ENCODE measurements around the gene CTCFL.

Gene CTCFL

DNA sequence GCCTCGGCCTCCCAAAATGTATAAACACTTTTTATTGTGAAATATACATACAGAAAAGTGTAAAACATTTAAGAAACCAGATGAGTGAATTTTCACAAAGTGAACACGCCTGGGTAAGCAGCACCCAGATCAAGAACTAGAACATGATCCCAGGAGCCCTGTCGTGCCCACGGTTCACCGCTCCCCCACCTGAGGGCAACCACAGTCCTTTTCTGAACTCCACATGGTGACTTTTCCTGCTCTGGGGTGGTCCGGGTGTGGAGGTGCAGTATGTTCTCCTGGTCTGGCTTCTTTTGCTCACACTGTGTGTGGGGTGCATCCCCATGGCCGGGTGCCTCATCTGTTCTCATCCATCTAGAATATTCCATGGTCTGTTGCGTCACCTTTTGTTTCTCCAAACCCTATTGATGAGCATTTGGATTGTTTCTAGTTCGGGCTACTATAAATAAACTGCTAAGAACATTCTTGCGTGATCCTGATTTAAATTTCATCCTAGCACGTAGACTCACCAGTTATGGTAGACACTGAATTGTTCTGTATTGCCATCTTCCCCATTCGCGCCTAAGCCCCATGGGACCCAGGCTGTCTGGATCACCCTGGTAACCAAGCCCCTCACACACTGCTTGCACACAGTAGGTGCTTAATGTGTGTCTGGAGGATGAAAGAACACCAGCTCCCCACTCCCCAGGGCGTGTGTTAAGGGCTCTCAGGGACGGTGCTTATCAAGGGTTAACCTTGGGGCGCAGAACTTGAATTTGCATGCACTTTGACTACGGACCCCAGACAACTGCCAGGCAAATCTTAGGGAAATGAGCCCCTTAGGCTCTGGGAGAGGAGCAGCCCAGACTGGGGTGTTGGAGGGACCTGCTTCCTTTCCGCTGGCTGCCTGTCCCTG is 56.2 kb downstream of the CTCFL start:
- no peak for DNase-seq (ENCODE audit: low read depth in 1 of 2, low spot score in 1 of 2)

DNA sequence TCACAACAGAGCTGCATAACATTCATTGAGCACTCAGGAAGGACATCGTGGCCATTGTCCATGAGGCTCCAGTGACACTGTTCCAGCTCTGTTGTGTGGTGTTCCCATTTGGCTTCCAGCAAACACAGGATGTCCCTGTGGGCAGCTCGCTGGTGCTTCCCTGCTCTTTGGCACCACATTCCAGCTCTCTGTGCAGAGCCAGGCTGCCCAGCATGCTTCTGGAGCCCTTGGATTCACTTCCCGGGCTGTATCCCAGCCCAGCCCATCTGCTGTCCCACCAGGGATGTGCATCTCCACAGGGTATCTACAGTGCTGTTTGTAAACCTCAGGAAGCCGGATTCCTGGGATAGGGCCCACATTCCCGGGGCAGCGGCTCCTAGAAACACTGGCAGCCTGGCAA is 57.2 kb downstream of the CTCFL start:
- DNase-seq (ENCODE audit: low read depth in 1 of 2, low spot score in 1 of 2), result no peak

DNA sequence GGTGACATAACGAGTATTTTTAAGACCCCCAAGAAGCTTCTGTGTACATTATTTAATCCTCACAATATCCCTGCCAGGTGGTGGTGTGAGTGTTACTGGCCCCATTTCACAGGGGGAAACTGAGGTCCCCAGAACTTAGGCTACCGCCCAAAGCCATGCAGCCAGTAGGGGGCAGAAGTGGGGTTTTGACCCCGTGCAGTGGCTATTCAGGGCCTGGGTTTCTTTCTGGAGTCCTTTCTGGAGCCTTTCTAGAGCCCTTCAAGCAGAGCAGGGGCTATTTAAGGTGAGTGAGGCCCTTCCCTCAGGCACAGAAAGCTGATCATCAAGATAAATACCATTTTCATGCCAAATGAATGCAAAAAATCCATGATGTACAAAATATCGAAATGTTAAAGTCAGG is 59.0 kb downstream of the CTCFL start:
- DNase-seq (ENCODE audit: low read depth in 1 of 2, low spot score in 1 of 2), result no peak

DNA sequence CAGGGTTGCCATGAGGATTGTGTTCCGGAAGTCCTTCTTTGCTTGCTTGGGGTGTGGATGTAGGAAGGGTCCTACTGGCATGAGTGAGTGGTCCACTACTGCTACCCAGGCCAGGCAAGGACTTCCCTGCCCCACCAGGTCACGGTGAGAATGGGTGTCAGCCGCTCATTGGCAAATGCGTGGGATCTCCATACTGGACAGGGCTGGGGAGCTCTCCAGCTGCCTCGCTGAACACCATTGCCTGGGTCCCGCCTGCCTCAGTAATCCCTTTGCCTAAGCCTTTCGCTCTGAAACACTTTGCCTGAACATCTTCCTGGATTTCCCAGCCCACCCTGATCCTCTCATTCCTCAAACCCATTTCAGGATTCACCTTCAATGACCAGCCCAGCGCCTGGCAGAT is 59.5 kb downstream of the CTCFL start:
- DNase-seq (ENCODE audit: low read depth in 1 of 2, low spot score in 1 of 2), result no peak

DNA sequence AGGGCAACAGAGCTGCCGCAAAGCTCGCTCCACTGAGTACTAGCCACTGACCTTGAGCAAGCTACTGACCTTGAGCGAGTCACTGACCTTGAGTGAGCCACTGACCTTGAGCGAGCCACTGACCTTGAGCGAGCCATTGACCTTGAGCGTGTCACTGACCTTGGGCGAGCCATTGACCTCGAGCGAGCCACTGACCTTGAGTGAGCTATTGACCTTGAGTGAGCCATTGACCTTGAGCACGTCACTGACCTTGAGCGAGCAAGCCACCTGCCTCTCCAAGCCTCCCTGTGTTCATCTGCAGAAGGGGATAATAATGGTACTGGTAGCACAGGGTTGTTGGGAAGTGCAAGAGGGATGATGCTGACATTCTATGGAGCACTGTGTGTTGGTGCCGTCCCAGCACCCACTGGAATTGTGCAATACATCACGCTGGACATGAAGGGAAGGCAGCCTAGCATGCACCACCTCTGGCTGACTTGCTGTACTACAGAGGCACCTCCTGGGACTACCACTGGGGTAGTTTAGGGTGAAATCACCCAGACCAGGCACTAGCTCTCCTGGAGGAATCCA is 60.2 kb downstream of the CTCFL start:
- no peak for DNase-seq (ENCODE audit: low read depth in 1 of 2, low spot score in 1 of 2)

DNA sequence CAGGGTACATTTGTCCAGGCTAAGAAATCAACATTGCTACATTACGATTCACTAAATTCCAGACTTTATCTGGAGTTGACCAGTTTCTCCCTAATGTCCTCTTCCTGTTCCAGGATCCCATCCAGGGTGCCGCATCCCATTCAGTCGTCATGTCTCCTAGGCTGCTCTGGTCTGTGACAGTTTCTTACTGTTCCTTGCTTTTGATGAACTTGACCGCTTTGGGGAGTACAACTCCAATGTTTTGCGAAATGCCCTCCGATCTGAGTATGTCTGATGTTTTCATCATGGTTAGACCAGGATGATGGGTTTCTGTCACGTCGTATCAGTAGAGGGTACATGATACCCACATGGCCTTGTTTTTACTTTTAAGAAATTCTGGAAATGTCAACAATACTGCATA is 62.2 kb downstream of the CTCFL start:
- DNase-seq (ENCODE audit: low read depth in 1 of 2, low spot score in 1 of 2), result no peak

DNA sequence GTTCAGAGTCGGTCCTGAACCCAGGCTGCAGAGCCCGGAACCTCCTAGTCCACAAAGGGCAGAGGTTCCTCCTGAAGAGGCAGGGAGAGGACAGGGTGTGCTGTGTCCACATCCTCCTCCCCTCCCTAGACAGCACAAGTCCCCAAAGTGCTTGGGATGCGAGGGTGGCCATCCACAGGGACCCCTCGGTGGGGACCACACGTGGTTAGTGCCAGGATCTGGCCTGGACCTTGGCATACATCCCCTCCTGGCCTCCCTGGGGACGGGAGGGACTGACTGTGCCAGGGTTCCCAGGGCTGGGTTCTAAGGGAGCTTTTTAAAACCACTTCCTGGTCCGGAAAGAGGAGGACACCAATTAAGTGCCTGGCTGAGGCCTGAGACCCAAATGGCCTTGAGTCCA is 63.2 kb downstream of the CTCFL start:
- DNase-seq (ENCODE audit: low read depth in 1 of 2, low spot score in 1 of 2), result no peak

DNA sequence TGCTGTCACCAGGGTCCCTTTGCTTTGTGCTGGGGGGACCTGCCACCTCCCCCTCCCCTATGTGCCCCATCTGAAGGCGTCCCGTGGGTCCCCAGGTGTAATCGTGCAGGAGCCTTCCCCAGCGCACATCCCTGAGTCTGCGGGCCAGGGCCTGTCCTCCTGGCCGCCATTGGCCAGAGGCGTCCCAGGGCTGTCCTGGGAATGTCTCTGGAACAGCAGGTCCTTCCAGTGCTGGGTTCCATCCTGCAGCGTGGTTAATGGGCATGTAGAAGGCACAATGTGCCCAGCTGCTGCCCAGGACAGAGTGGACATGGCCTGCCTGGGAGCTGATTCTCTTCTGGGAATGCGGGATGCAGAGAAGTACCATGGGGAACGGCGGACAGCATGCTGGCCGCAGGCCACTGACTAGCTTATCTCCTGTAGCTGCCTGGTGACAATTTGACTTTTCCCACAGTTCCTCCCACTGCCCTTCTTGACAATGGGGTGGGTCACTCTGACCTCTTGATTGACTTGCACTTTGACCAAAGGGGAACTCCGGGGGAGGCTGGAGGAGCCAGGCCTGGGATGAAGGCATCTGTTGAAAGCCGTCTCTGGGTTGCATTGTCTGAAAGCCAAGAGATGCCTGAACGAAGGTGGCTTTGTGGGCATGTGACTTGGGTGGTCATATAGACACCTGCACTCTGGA is 64.0 kb downstream of the CTCFL start:
- no peak for DNase-seq (ENCODE audit: low read depth in 1 of 2, low spot score in 1 of 2)

DNA sequence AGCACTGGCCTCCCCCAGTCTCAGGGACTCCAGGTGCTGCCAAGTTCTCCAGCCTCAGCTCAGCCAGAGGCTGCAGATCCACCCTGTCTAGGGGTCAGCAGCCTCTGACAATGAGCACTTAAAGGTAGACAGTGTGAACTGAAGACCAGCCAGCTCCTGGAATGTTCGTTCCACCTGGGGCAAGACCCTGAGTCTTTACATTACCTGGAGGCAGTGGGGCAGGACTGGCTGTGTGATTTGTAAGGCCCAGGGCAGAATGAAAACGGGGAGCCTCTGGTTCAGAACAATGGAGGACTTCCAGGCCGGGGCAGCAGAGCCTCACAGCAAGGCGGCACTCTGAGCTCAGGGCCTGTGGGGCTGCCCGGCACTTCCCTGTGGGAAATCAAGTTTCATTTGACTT is 65.0 kb downstream of the CTCFL start:
- no peak for DNase-seq (ENCODE audit: low read depth in 1 of 2, low spot score in 1 of 2)

DNA sequence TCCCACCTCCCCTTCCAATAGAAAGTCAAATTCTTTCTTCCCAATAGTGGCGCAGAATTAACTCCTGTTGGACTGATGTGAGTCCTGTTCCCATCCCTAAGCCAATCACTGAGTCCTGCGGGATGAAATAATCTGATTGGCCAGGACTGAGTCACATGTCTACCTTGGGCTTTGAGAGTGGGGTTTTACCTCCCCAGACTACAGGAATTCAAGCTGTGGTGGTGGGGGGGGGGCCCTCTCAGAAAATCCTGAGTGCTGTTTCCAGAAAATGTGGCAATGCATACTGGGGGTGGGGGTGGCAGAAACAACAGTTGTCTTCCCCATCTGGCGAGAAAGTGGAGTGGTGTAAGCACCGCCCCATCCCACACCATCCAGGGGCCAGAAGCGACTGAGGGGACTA is 65.7 kb downstream of the CTCFL start:
- DNase-seq (ENCODE audit: low read depth in 1 of 2, low spot score in 1 of 2), result no peak

DNA sequence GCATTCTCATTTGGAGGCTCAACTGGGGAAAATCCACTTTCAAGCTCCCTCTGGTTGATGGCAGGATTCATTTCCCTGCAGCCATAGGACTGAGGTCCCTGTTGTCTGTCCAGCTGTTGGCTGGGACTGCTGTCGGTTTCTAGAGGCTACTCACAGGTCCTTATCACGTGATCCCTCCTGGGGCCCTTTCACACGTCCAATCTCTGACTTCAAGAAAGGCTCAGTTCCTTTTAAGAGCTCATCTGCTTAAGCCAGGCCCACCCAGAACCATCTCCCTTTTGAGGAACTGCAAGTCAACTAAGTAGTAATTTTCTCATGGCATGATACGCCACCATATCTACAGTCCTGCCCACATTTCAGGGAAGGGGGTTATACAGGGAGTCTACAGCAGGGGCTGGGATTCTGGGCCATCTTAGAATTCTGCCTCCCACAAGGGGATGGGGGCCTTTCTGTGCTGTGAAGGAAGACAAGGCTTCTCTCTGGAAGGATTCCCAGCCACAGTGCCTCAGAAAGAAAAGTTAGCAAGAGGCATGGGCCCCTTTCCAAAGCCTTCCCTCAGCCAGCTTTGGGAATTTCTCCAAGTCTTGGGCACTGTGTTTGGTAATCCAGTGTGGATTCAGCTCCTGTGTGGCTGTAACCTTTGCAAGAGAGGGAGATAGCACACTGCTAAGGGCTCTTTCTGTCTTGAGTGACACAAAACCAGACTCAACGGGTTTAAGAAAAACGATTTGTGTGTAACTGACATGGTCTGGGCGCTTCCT is 66.4 kb downstream of the CTCFL start:
- no peak for DNase-seq (ENCODE audit: low read depth in 1 of 2, low spot score in 1 of 2)

DNA sequence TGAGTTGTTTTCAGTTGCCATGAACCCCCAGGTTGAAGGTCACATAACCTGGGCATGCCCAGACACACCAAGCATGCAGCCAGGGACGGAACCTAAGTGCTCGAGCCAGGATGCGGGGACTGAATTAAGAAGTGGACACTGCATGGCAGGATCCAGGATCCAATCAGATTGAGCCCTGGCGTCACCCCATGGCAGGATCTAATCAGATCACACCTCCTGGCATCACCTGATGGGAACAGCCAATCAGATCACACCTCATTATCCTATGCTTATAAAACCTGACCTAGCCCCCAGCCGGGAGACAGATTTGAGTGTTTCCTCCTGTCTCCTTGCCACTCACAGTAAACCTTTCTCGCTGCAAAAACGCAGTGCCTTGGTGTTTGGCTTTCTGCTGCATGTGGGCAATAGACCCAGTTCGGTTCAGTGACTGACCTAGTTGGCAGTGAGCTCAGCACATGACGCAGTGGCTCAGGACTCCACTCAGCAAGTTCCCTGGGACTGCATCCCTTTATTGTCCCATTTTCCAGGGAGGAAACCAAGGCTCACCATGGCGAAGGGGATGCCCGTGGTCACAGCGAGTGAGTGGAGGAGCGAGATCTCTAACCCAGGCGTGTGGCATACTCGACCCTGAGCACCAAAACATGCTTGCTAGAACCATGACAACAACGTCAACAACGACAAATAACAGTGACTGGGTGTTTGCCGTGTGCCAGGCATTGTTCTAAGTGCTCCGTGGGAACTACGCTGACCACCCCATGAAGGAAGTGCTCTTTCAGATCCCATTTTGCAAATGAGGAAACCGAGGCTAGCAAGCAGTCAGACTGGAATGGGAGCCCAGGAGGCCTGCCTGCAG is 67.5 kb downstream of the CTCFL start:
- DNase-seq (ENCODE audit: low read depth in 1 of 2, low spot score in 1 of 2), result no peak

DNA sequence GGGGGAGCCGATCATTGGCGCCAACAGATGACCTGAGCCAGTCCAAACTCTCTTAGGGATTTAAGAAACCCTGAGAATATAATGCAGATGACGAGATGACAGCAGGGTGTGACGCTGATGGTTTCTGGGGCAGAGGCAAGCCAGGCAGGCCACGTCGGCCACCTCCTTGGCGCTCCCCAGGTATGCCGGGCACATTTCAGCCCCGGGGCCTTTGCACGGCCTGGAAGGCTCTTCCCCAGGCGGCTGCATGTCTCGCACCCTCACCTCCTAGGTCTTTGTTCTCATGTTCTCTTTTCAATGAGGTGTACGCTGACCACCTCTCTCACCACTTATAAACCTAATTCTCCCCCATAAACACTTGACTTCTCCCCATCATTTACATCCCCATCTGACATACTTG is 68.8 kb downstream of the CTCFL start:
- DNase-seq (ENCODE audit: low read depth in 1 of 2, low spot score in 1 of 2), result no peak

DNA sequence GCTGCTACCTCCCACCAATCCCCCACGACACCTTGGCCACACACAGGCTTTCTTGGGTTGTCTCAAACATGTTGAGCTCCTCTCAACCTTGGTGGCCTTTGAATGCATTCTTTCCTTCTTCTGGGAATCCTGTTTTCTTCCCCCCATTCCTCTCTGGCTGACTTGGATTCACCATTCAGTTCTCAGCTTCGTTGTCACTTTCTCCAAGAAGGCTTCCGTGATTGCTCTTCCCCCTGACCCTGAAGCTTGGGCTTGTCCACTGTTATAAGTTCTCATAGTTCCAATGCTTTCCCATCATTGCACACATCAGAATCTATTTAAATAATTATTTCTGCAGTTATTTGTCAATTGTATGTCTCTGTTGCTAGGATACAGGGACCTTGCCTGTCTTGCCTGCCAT is 69.6 kb downstream of the CTCFL start:
- no peak for DNase-seq (ENCODE audit: low read depth in 1 of 2, low spot score in 1 of 2)

DNA sequence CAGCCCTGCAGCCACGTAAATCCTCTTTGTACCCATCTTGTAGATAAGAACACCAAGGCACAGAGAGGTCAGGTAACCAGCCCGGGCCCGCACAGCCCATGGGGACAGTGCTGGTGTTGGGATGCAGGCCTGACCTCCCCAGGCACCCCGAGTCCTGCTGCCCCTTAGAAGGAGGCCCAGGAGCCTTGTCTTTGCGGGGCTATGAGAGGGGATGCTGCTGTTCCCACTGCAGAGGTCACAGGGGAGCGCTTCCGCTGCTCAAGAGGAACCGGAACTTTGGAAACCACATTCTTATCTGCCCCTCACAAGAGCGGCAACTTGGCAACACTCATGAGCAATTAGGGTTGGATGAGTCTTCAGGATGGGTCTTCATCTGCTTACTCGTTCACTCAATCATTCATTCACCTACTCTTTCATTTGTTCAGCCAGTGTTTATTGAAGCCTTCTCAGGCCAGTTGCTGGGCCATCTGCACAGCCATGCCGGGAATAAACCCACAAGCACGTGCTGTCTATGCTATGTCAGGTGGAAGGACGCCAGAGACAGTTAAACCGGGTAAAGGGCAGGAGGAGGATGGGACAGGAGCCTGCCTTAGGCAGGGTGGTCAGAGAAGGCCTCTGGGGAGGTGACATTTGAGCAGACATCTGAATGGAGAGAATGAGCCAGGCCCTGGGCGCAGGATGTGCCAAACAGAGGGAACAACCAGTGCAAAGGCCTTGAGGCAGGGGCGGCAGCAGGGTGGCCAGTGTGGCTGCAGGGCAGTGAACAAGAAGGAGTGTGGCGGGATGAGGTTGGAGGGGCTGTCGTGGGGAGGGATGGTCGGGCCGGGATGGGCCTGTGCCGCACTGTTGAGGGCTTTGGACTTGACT is 72.9 kb downstream of the CTCFL start:
- no peak for DNase-seq (ENCODE audit: low read depth in 1 of 2, low spot score in 1 of 2)

DNA sequence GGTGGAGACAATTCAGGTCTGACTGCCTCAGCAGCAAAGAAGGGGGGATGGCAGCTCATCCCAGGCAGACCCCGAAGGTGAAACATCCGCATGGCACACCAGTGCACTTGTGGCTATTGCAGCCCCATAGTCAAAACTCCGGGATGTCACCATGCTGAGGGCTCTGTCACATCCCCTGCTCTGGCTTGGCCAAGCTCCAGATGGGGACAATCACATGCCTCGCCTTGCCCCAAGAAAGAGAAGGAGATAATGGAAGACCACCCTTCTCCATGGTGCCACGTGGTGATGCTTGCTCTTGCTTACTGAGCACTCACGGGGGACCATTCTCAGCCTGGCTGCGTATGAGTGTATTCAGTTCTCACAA is 73.5 kb downstream of the CTCFL start:
- no peak for DNase-seq (ENCODE audit: low read depth in 1 of 2, low spot score in 1 of 2)

DNA sequence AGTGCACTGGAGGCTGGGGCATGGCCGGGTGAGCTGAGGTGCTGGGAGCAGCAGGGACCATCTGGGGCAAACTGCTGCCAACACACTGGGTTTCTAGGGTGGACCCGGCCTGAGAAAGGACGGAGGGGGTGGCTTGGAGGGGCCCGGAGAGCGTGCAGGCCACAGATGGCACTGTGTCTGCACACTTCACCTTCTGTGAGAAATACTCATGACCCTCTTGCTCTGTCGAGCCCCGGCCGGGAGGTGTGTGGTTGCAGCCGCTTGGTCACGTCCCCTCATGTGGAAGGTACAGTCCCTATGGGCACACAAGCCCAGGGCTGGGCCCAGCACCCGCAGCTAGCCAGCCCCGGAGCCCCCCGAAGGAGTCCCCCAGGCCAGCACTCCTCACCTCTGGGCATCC is 74.0 kb downstream of the CTCFL start:
- no peak for DNase-seq (ENCODE audit: low read depth in 1 of 2, low spot score in 1 of 2)

DNA sequence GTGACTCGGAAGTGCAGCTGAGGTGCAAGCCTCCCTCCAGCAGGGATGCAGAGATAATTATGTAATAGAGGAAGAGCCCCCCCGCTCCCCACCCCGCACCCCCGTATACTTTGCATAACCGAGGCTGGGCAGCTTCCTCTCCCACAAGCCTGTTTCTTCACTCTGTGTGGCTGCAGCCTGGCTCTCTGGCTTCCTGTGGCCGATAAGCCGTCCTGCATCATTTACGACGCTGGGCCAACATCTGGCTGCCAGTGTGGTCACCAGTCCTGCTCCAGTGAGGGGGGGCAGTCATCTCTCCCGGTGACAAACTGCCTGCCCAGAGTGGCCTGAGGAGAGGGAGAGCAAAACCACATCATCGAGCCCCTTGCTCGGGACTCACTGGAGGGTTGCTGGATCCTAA is 74.5 kb downstream of the CTCFL start:
- no peak for DNase-seq (ENCODE audit: low read depth in 1 of 2, low spot score in 1 of 2)

DNA sequence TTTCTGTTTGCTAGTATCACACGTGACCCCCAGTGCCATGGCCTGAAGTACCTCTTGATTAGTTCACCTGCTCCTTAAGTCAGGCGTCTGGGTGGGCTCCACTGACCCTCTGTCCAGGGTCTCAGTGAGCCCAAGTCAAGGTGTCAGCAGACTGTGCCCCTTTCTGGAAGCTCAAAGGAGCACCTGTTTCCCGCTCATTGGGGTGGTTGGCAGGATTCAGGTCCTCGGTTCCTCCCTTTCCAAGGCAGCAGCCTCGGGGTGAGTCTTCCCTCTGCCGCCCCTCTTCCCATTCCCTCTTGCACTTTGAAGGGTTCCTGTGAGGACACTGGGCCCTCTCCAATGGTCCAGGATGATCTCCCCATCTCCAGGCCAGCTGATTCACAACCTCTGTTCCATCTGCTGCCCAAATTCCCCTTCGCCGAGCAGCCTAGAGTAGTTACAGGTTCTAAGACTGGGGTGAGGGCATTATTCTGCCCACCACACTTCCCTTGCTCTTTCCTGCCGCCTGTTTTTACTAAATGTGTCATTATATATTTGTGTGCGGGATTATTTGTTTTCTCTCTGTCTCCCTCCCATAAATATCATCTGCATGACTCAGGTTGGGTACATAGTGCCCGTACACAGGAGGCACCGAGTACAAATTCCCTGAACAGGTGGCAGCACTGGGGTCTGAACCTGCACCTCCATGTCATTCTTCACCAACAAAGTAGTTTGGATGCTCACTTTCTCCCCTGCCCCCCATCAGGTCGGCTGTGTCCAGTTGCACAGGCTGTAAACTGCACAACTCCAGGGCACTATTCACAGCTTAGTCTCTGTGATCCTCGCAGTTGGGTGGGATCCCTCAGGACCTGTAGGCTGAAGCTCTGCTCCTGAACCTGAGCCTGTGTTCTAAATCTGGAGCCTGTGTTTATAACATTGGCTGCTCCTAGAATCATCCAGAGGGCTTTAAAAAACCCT is 75.3 kb downstream of the CTCFL start:
- DNase-seq (ENCODE audit: low read depth in 1 of 2, low spot score in 1 of 2), result no peak
